Measurements from ENCODE around the gene FAM210A. TPM values are rescaled to one million over a fixed set of nuclear protein-coding genes. Genes with fewer than 3 reads are reported as not detected.
"Not testable (repeated sequence)": the region's sequence is repeated elsewhere in the genome, so short reads cannot be mapped to it uniquely, and the experiment has no call there.

FAM210A gene
- total RNA-seq, 2 experiments from 2014 or later = 51.9 to 58.1 TPM

GRCh38 chr18:13720123-13720522, 6.2 kb downstream of the FAM210A start:
- H3K9me3 Mint-ChIP-seq = peaks cover 1% of the 10 kb centered on the region
- no peak for DNase-seq
- no peak overlapping the region for H3K27ac Mint-ChIP-seq
- H3K27me3 Mint-ChIP-seq = no peaks in the 10 kb centered on the region
- no peak overlapping the region for H3K4me3 Mint-ChIP-seq
- peaks cover 44% of the 10 kb centered on the region for H3K4me1 Mint-ChIP-seq
- H3K36me3 Mint-ChIP-seq = peaks cover 46% of the 10 kb centered on the region

- H3K27ac Mint-ChIP-seq = no peak overlapping the region
- DNase-seq = no peak
- H3K27me3 Mint-ChIP-seq = no peaks in the 10 kb centered on the region
- no peak overlapping the region for H3K4me3 Mint-ChIP-seq
- H3K36me3 Mint-ChIP-seq = peaks cover 36% of the 10 kb centered on the region
- H3K4me1 Mint-ChIP-seq = peaks cover 42% of the 10 kb centered on the region
- peaks cover 1% of the 10 kb centered on the region for H3K9me3 Mint-ChIP-seq
These were observed 9.4 kb downstream of the FAM210A start for GRCh38 chr18:13716916-13717315.

GRCh38 chr18:13715330-13715729, 11.0 kb downstream of the FAM210A start:
- H3K27ac Mint-ChIP-seq = no peak overlapping the region
- H3K4me3 Mint-ChIP-seq = no peak overlapping the region
- peaks cover 3% of the 10 kb centered on the region for H3K9me3 Mint-ChIP-seq
- no peaks in the 10 kb centered on the region for H3K27me3 Mint-ChIP-seq
- peaks cover 39% of the 10 kb centered on the region for H3K4me1 Mint-ChIP-seq
- no peak for DNase-seq
- H3K36me3 Mint-ChIP-seq = peaks cover 32% of the 10 kb centered on the region

GRCh38 chr18:13713455-13714055, 12.8 kb downstream of the FAM210A start:
- DNase-seq = no peak
- H3K9me3 Mint-ChIP-seq = peaks cover 3% of the 10 kb centered on the region
- H3K36me3 Mint-ChIP-seq = peaks cover 33% of the 10 kb centered on the region
- peaks cover 39% of the 10 kb centered on the region for H3K4me1 Mint-ChIP-seq
- H3K4me3 Mint-ChIP-seq = no peak overlapping the region
- H3K27me3 Mint-ChIP-seq = no peaks in the 10 kb centered on the region
- no peak overlapping the region for H3K27ac Mint-ChIP-seq

GRCh38 chr18:13712400-13713131, 13.8 kb downstream of the FAM210A start:
- H3K9me3 Mint-ChIP-seq = peaks cover 2% of the 10 kb centered on the region
- DNase-seq = no peak
- H3K4me3 Mint-ChIP-seq = no peak overlapping the region
- peaks cover 30% of the 10 kb centered on the region for H3K36me3 Mint-ChIP-seq
- no peaks in the 10 kb centered on the region for H3K27me3 Mint-ChIP-seq
- no peak overlapping the region for H3K27ac Mint-ChIP-seq
- H3K4me1 Mint-ChIP-seq = peaks cover 34% of the 10 kb centered on the region

- H3K27ac Mint-ChIP-seq = no peak overlapping the region
- peaks cover 44% of the 10 kb centered on the region for H3K36me3 Mint-ChIP-seq
- peaks cover 20% of the 10 kb centered on the region for H3K4me1 Mint-ChIP-seq
These were observed 15.9 kb downstream of the FAM210A start for GRCh38 chr18:13710414-13710831.

GRCh38 chr18:13703899-13704298, 22.5 kb downstream of the FAM210A start:
- Mint-ChIP-seq H3K4me1 (peaks cover 2% of the 10 kb centered on the region), H3K27me3 (no peaks in the 10 kb centered on the region), H3K27ac (no peak overlapping the region), H3K4me3 (no peak overlapping the region), H3K9me3 (peaks cover 28% of the 10 kb centered on the region), H3K36me3 (peaks cover 76% of the 10 kb centered on the region)
- DNase-seq = no peak

More at GRCh38 chr18:13710414-13710831, 15.9 kb downstream of the FAM210A start:
- H3K4me3 Mint-ChIP-seq = no peak overlapping the region
- H3K9me3 Mint-ChIP-seq = peaks cover 4% of the 10 kb centered on the region
- no peak for DNase-seq
- H3K27me3 Mint-ChIP-seq = no peaks in the 10 kb centered on the region

GRCh38 chr18:13700153-13700552, 26.2 kb downstream of the FAM210A start:
- Mint-ChIP-seq H3K36me3 (peaks cover 75% of the 10 kb centered on the region), H3K4me3 (no peak overlapping the region), H3K9me3 (peaks cover 37% of the 10 kb centered on the region), H3K27ac (no peak overlapping the region), H3K4me1 (peaks cover 7% of the 10 kb centered on the region), H3K27me3 (no peaks in the 10 kb centered on the region)
- DNase-seq = no peak

- H3K4me3 Mint-ChIP-seq = no peak overlapping the region
- peaks cover 48% of the 10 kb centered on the region for H3K9me3 Mint-ChIP-seq
- no peak for DNase-seq
- no peaks in the 10 kb centered on the region for H3K27me3 Mint-ChIP-seq
- no peak overlapping the region for H3K27ac Mint-ChIP-seq
- peaks cover 80% of the 10 kb centered on the region for H3K36me3 Mint-ChIP-seq
- peaks cover 11% of the 10 kb centered on the region for H3K4me1 Mint-ChIP-seq
These were observed 29.4 kb downstream of the FAM210A start for GRCh38 chr18:13696961-13697360.

- not testable (repeated sequence) for H3K27me3 Mint-ChIP-seq, H3K27ac Mint-ChIP-seq, H3K4me3 Mint-ChIP-seq, DNase-seq
- peaks cover 77% of the 10 kb centered on the region for H3K36me3 Mint-ChIP-seq
- peaks cover 12% of the 10 kb centered on the region for H3K4me1 Mint-ChIP-seq
- H3K9me3 Mint-ChIP-seq = peaks cover 46% of the 10 kb centered on the region
These were observed 31.0 kb downstream of the FAM210A start for GRCh38 chr18:13695337-13695736.

- H3K27ac Mint-ChIP-seq, DNase-seq, H3K4me3 Mint-ChIP-seq, H3K27me3 Mint-ChIP-seq: not testable (repeated sequence)
- H3K36me3 Mint-ChIP-seq = peaks cover 60% of the 10 kb centered on the region
- peaks cover 28% of the 10 kb centered on the region for H3K4me1 Mint-ChIP-seq
- peaks cover 27% of the 10 kb centered on the region for H3K9me3 Mint-ChIP-seq
These were observed 36.3 kb downstream of the FAM210A start for GRCh38 chr18:13690060-13690459.

- H3K4me1 Mint-ChIP-seq = peaks cover 32% of the 10 kb centered on the region
These were observed 37.9 kb downstream of the FAM210A start for GRCh38 chr18:13688191-13689136.

GRCh38 chr18:13684546-13684945, 41.8 kb downstream of the FAM210A start:
- no peak overlapping the region for H3K4me3 Mint-ChIP-seq
- DNase-seq = no peak
- H3K27ac Mint-ChIP-seq = no peak overlapping the region
- peaks cover 27% of the 10 kb centered on the region for H3K4me1 Mint-ChIP-seq
- H3K36me3 Mint-ChIP-seq = peaks cover 33% of the 10 kb centered on the region
- H3K9me3 Mint-ChIP-seq = no peaks in the 10 kb centered on the region
- no peaks in the 10 kb centered on the region for H3K27me3 Mint-ChIP-seq

More at GRCh38 chr18:13688191-13689136, 37.9 kb downstream of the FAM210A start:
- H3K36me3 Mint-ChIP-seq = peaks cover 52% of the 10 kb centered on the region
- no peak overlapping the region for H3K4me3 Mint-ChIP-seq
- DNase-seq = no peak
- no peaks in the 10 kb centered on the region for H3K27me3 Mint-ChIP-seq
- peaks cover 19% of the 10 kb centered on the region for H3K9me3 Mint-ChIP-seq
- H3K27ac Mint-ChIP-seq = no peak overlapping the region

GRCh38 chr18:13681701-13682100, 44.7 kb downstream of the FAM210A start:
- Mint-ChIP-seq H3K4me1 (peaks cover 25% of the 10 kb centered on the region), H3K27me3 (no peaks in the 10 kb centered on the region), H3K27ac (no peak overlapping the region), H3K9me3 (no peaks in the 10 kb centered on the region), H3K4me3 (no peak overlapping the region), H3K36me3 (peaks cover 15% of the 10 kb centered on the region)
- no peak for DNase-seq

GRCh38 chr18:13680612-13681011, 45.7 kb downstream of the FAM210A start:
- no peak overlapping the region for H3K4me3 Mint-ChIP-seq
- H3K27ac Mint-ChIP-seq = no peak overlapping the region
- peaks cover 21% of the 10 kb centered on the region for H3K4me1 Mint-ChIP-seq
- no peaks in the 10 kb centered on the region for H3K27me3 Mint-ChIP-seq
- DNase-seq = no peak
- H3K36me3 Mint-ChIP-seq = peaks cover 15% of the 10 kb centered on the region
- H3K9me3 Mint-ChIP-seq = no peaks in the 10 kb centered on the region

Measured in activated naive CD8-positive, alpha-beta T cell treated with anti-CD3 and anti-CD28 coated beads for 36 hours (primary cell).